OCI-M2 (cell line): ENCODE data around the gene SRGN.
"Not testable (repeated sequence)": the region's sequence is repeated elsewhere in the genome, so short reads cannot be mapped to it uniquely, and the experiment has no call there.

Experiments
- DNase-seq: peaks from one replicate; lab custom pipeline; 2025; ENCODE audit not compliant: unreplicated experiment; lab: John Stamatoyannopoulos, UW

Gene SRGN

DNA sequence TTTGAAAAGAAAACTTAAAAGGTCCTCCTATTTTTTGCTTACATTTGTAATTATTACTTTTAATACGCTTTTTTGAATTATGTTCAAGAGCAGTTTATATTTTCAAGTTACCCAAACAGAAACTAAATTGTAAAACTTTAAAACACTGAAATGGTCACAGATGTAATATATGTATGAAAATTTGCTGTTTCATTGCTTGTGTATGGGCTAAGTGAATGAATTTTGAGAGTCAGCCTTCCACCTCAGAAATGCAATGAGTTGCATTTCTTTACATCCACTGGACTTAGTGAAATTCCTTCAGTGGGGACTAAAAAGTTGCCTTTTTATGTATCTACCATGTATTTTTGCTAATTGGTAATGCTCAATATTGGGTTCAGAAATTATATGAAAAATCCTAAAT, 37.7 kb downstream of the SRGN start:
- no peak for DNase-seq

DNA sequence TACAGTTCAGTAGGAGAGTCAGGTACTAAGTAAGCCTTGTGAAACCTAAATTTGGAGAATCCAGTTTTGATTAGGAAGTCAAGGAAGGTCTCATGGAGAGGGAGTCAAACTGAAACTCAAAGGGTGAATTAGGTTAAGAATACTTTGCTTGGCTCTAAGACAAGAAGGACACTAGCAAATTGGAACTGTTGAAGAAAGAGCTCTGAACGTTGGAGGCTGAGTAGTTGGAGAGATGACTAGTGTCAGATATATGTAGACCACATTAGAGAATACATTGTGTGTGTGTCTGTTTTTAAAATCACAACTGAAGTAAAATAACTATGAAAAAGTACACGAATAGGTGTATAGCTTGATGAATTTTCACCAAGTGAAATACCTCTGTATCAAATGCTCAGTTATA, 42.3 kb downstream of the SRGN start:
- no peak for DNase-seq

DNA sequence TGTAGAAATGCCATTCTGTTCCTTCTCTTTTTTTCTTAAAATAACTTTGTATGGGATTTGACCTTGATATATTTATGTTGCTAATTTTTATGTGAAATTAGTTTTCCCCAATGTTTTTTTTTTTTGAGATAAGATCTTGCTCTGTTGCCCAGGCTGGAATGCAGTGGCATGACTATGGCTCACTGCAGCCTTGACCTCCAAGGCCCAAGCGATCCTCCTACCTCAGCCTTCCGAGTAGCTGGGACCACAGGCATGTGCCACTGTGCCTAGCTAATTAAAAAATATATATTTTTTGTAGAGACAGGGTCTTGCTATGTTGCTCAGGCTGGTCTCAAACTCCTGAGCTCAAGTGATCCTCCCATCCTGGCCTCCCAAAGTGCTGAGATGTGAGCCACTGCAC, 52.1 kb downstream of the SRGN start:
- DNase-seq, result no peak

DNA sequence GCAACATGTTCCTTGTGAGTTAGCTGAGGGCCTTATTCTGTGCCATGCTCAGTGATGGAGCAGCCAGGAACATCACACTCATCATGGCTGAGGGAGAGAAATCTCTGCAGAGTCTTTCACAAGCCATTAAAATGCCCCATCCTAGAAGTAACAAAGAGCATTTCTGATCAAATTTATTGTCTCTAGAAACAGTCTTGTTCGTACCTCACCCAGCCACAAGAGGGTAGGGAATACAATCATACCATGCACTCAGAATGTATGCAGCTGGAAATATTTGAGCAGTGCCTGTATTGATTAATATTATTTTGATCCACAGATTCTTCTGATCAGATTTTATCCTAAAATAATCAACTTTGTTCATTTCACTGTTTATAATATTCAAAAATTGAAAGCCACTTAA, 53.4 kb downstream of the SRGN start:
- DNase-seq, result no peak

DNA sequence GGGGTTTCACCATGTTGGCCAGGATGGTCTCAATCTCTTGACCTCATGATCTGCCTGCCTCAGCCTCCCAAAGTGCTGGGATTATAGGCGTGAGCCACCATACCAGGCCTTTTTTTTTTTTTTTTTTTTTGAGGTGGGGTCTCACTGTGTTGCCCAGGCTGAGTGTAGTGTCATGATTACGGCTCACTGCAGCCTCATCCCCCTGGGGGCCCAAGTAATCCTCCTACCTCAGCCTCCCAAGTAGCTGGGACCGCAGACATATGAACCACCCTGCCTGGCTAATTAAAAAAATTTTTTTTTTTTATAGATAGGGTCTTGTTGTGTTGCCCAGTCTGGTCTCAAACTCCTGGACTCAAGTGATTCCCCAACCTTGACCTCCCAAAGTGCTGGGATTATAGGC, 54.2 kb downstream of the SRGN start:
- not testable (repeated sequence) for DNase-seq

DNA sequence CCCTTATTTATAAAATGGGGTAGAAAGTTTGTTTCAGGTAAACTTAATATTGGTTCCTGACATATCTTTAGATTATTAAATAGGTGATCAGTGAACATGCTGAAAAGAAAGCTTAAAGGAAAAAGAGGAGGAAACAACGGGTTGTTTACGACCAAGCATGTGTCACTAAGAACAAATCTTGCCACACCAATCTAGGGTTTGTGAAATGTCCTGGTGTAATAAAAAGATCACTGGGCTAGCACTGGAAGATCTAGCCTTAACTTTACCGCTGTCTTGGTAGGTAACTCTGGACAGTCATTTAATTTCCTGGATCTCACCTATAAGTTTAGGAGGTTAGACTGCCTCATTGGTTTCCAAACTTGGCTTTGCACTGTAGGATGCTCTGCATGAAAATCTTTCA, 55.1 kb downstream of the SRGN start:
- DNase-seq, result no peak

DNA sequence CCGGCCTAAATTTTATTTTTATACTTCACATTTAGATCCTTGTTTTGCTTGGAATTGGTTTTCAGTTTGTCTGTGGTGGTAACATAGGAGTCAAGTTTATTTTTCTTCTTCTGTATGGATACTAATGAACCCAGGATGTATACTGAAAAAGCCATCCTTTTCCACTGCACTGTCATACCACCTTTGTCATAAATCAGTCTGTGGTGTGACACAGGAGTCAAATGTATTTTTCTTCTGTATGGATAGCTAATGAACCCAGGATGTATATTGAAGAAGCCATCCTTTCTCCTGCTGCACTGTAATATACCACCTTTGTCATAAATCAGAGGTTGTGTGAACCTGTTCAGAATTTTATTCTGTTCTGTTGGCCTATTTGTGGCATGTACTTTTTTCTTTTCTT, 57.4 kb downstream of the SRGN start:
- DNase-seq, result no peak

DNA sequence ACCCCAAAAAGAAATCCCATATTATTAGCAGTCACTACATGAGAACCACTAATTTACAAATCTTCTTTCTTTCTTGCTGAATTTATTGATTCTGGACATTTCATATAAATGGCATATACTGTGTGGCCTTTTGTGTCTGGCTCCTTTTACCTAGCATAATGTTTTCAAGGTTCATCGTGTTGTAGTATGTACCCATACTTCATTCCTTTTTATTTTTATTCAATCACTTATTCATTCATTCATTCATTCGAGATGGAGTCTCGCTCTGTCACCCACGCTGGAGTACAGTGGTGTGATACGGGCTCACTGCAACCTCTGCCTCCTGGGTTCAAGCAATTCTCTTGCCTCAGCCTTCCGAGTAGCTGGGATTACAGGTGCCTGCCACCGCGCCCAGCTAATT, 58.0 kb downstream of the SRGN start:
- no peak for DNase-seq

DNA sequence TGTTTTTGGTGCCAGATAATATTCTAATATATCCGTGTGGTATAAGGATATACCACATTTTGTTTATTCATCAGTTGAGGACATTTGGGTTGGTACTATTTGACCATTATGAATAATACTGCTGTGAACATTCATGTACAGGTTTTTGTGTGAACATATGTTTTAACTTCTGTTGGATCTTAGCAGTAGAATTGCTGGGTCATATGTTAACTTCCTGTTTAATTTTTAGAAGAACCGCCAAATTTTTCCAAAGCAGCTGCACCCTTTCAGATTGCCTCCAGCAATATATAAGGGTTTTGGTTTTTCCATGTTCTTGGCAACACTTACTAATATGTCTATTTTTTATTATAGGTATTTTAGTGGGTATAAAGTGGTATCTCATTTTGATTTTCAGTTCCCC, 58.9 kb downstream of the SRGN start:
- DNase-seq, result no peak

DNA sequence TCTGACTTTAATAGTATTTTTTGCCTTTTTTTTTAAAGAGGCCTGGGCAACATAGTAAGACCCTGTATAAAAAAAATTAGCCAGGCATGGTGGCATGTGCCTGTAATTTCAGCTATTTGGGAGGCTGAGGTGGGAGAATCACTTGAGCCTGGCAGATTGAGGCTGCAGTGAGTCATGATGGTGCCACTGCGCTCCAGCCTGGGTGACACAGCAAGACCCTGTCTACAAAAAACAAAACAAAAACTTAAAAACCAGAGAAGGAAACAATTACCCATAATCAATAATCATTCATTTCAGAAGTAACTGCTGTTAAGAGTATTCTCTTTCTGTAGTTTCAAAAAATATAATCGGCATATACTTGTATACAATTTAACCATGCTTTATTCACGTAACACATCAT, 64.1 kb downstream of the SRGN start:
- DNase-seq, result no peak

DNA sequence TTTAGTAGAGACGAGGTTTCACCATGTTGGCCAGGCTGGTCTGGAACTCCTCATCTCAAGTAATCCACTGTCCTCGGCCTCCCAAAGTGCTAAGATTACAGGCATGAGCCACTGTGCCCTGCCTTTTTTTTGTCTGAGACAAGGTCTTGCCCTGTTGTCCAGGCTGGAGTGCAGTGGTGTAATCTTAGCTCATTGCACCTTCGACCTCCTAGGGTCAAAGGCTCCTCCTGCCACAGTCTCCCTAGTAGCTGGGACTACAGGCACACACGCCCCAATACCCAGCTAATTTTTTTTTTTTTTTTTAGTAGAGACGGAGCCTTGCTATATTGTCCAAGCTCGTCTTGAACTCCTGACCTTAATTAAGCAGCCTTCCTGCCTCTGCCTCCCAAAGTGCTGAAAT, 65.3 kb downstream of the SRGN start:
- no peak for DNase-seq
